Neuronal stem cell (in vitro differentiated cells): Measurements from ENCODE around the gene OR2G6.
"Not testable (repeated sequence)": the region's sequence is repeated elsewhere in the genome, so short reads cannot be mapped to it uniquely, and the experiment has no call there.

Experiments used
- DNase-seq: peaks from one replicate; pipeline ENCODE4 v3.0.0-alpha.2; 2013; ENCODE audit warnings: low spot score
- H2AFZ ChIP-seq: one replicate; pipeline ENCODE4 v1.6.1; 2013; ENCODE audit warnings: mild to moderate bottlenecking, low read length, inconsistent platforms
- H2AK5ac ChIP-seq: 2 replicates; pipeline ENCODE4 v1.6.1; 2013; ENCODE audit warnings: low read depth, mild to moderate bottlenecking, inconsistent platforms, low read length, moderate library complexity, mixed read lengths
- H2BK120ac ChIP-seq: 2 replicates; pipeline ENCODE4 v1.6.1; 2013; ENCODE audit warnings: low read depth, mild to moderate bottlenecking, inconsistent platforms, low read length, moderate library complexity, mixed read lengths
- H2BK12ac ChIP-seq: one replicate; pipeline ENCODE4 v1.6.1; 2013; ENCODE audit warnings: low read length, inconsistent platforms
- H2BK15ac ChIP-seq: 2 replicates; pipeline ENCODE4 v1.6.1; 2013; ENCODE audit warnings: mild to moderate bottlenecking, low read length, inconsistent platforms, mixed read lengths
- H2BK5ac ChIP-seq: one replicate; pipeline ENCODE4 v1.6.1; 2013; ENCODE audit warnings: inconsistent platforms, mild to moderate bottlenecking, low read length, moderate library complexity
- H3K14ac ChIP-seq: one replicate; pipeline ENCODE4 v1.6.1; 2013; ENCODE audit warnings: low read length, inconsistent platforms
- H3K18ac ChIP-seq: 2 replicates; pipeline ENCODE4 v1.6.1; 2013; ENCODE audit warnings: low read length, inconsistent platforms
- H3K23ac ChIP-seq: 2 replicates; pipeline ENCODE4 v1.6.1; 2013; ENCODE audit warnings: low read depth, mild to moderate bottlenecking, mixed read lengths, low read length, inconsistent platforms; ENCODE audit not compliant: poor library complexity
- H3K27ac ChIP-seq: replicated peaks from 3 replicates; pipeline ENCODE4 v1.5.1; 2013; ENCODE audit warnings: low read length, inconsistent platforms
- H3K27me3 ChIP-seq, 3 experiments: 2 replicates each; pipeline ENCODE4 v1.6.1; 2013; ENCODE audit warnings: low read length in 3 of 3, mild to moderate bottlenecking in 2 of 3, inconsistent platforms in 1 of 3, low read depth in 1 of 3, mixed read lengths in 1 of 3, moderate library complexity in 1 of 3; ENCODE audit not compliant: control insufficient read depth in 3 of 3, insufficient read depth in 3 of 3
- H3K36me3 ChIP-seq, 2 donors: replicated peaks in 1 of 2; 2 replicates each; pipeline ENCODE4 v1.6.1; 2013; ENCODE audit warnings: low read length in 2 of 2; ENCODE audit not compliant: control insufficient read depth in 2 of 2, insufficient read depth in 2 of 2
- H3K4ac ChIP-seq: 2 replicates; pipeline ENCODE4 v1.6.1; 2013; ENCODE audit warnings: inconsistent platforms, mild to moderate bottlenecking, low read length, moderate library complexity
- H3K4me1 ChIP-seq, 2 donors: 1 replicate in 1 of 2; 2 replicates in 1 of 2; pipeline ENCODE4 v1.6.1; 2013; ENCODE audit warnings: low read length in 2 of 2, low read depth in 1 of 2; ENCODE audit not compliant: control insufficient read depth in 2 of 2, insufficient read depth in 1 of 2
- H3K4me2 ChIP-seq: one replicate; pipeline ENCODE4 v1.6.1; 2013; ENCODE audit warnings: mild to moderate bottlenecking, low read length, inconsistent platforms; ENCODE audit not compliant: insufficient read depth, poor library complexity, severe bottlenecking
- H3K4me3 ChIP-seq, 2 donors: 2 replicates each; pipeline ENCODE4 v1.5.1; 2013; ENCODE audit warnings: low read length in 2 of 2, mild to moderate bottlenecking in 2 of 2, inconsistent platforms in 1 of 2, moderate library complexity in 1 of 2
- H3K79me1 ChIP-seq: one replicate; pipeline ENCODE4 v1.6.1; 2013; ENCODE audit warnings: low read depth, mild to moderate bottlenecking, inconsistent platforms, low read length, moderate library complexity
- H3K9ac ChIP-seq: one replicate; pipeline ENCODE4 v1.6.1; 2013; ENCODE audit warnings: mild to moderate bottlenecking, low read depth, low read length, inconsistent platforms; ENCODE audit not compliant: poor library complexity
- H3K9me3 ChIP-seq, 2 donors: replicated peaks in 1 of 2; 2 replicates each; pipeline versions ENCODE3 to v1.6.1; 2013; ENCODE audit warnings: low read length in 2 of 2, mild to moderate bottlenecking in 2 of 2, inconsistent platforms in 1 of 2, low read depth in 1 of 2, mixed read lengths in 1 of 2, moderate library complexity in 1 of 2; ENCODE audit not compliant: control insufficient read depth in 2 of 2, insufficient read depth in 1 of 2
- H4K8ac ChIP-seq: one replicate; pipeline ENCODE4 v1.6.1; 2013; ENCODE audit warnings: low read depth, mild to moderate bottlenecking, inconsistent platforms, low read length, moderate library complexity
- H4K91ac ChIP-seq: one replicate; pipeline ENCODE4 v1.6.1; 2013; ENCODE audit warnings: low read length, low read depth, mild to moderate bottlenecking, inconsistent platforms; ENCODE audit not compliant: poor library complexity
- WGBS, 2 donors: extraction: QIAGEN DNeasy Blood & Tissue Kit; methylation state at CpG; one replicate each; pipeline ENCODE4 v1.1.7; 2013; ENCODE audit warnings: missing lambda C conversion rate in 2 of 2, mixed read lengths in 1 of 2; ENCODE audit not compliant: insufficient read length in 2 of 2, insufficient replicate concordance in 1 of 2; ENCODE audit errors: extremely low coverage in 2 of 2; 5-methylcytosine and 5-hydroxymethylcytosine counted together

Gene OR2G6

DNA sequence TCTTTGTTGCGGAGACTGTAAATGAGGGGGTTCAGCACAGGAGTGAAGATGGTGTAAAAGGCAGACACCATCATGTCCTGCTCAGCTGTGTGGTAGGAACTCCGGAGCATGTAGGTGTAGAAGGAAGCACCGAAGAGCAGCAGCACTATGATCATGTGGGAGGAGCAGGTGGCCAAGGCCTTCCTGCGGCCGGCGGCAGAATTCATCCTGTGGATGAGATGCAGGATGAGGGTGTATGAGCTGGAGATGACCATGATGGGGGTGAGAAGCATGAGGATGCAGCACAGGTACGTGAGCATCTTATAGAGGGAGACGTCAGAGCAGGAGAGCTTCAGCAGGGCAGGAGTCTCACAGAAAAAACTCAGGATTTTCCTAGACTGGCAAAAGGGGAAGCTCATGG lies 66.0 kb downstream of the OR2G6 start:
- not testable (repeated sequence) for H3K79me1 ChIP-seq, H4K91ac ChIP-seq, H3K18ac ChIP-seq, H2BK15ac ChIP-seq, H2BK5ac ChIP-seq, H3K9ac ChIP-seq, H3K4ac ChIP-seq, H3K23ac ChIP-seq, H4K8ac ChIP-seq, H3K36me3 ChIP-seq, DNase-seq, H2BK12ac ChIP-seq, H3K4me3 ChIP-seq, H2AFZ ChIP-seq, H2AK5ac ChIP-seq, H3K9me3 ChIP-seq, H3K27me3 ChIP-seq, H3K14ac ChIP-seq, H3K4me1 ChIP-seq, H3K4me2 ChIP-seq, H3K27ac ChIP-seq, H2BK120ac ChIP-seq
- WGBS, 2 donors: no CpG with 5 or more reads among the region's 8 CpGs

DNA sequence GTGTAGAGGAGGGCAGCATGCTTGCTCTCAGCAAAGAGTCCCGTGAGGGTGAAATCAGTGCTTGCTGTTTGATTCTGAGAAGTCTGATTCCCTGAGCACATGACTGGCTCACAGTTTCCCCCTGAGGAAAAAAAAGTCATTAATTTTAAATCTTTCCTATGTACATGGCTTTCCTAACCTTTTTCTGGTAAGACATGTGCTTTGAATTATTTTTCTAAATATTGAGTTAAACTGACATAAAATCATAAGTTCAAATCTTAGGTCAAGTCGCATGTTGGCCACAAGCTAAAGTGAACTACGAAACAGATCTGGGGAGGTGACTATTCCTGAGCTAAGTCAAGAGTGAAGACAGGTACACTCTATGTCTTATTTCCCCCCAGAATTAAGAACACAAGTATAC lies 66.8 kb downstream of the OR2G6 start, which contains the start of gene OR2T34:
OR2T34 (minus strand) TSS at position 101 of the 400 bp plus-strand sequence; CDS start at position 101, 0 bp downstream.
- not testable (repeated sequence) for H3K18ac ChIP-seq, H3K9me3 ChIP-seq, H3K14ac ChIP-seq, H2AK5ac ChIP-seq, DNase-seq, H3K27me3 ChIP-seq, H3K4me3 ChIP-seq, H2BK120ac ChIP-seq, H2BK15ac ChIP-seq, H3K23ac ChIP-seq, H2BK12ac ChIP-seq, H3K4ac ChIP-seq, H3K4me1 ChIP-seq, H4K8ac ChIP-seq, H3K79me1 ChIP-seq, H3K36me3 ChIP-seq, H4K91ac ChIP-seq, H3K4me2 ChIP-seq, H2BK5ac ChIP-seq, H3K9ac ChIP-seq, H3K27ac ChIP-seq, H2AFZ ChIP-seq
- no CpG with 5 or more reads among the region's 3 CpGs for WGBS, 2 donors

DNA sequence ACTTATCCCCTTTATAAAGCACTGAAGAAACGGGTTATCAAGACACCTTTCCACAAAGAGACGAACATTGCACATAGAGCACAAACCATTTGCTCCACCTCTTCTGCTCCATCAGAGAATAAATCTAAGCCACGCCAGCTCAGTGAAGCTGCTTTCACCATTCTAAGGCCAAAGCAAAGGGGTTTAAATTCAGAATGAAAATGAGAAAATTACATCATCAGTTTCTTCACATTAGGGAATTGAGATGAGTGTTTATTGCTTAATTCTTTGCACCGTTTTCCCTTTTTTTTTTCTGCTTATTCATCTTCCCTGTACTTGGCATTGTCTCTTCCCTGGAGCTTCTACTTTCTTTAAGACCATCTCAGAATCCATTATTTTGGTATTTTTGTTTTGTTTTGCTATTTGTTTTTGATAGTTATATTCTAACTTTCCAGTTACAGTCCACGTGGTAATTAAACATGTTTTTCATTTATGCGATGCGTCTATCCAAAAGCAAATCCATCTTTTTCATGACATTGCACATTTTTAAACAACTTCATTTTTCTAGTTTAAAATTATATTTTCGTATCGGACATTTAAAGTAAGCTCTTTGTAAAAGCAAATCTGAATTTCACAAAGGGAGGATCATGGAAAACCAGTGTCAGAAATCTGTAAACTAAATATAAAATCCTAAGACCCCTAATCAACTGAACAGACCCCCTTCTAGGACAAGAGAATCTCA lies 68.5 kb downstream of the OR2G6 start:
- Histone ChIP-seq H3K27me3 (no peaks in the 10 kb centered on the region), H2BK12ac (no peak overlapping the region), H4K8ac (no peak overlapping the region), H3K9me3 (peaks cover 0 to 3% of the 10 kb centered on the region in 2 donors), H2BK120ac (no peak overlapping the region), H3K4me1 (no peaks in the 10 kb centered on the region), H2BK5ac (no peak overlapping the region), H3K27ac (no peak overlapping the region), H3K23ac (no peak overlapping the region), H3K4ac (no peak overlapping the region), H4K91ac (no peak overlapping the region), H2AFZ (no peak overlapping the region), H3K14ac (no peak overlapping the region), H3K18ac (no peak overlapping the region), H3K79me1 (no peaks in the 10 kb centered on the region), H3K9ac (no peak overlapping the region), H3K36me3 (no peaks in the 10 kb centered on the region), H3K4me3 (no peak overlapping the region), H2BK15ac (no peak overlapping the region), H3K4me2 (no peak overlapping the region), H2AK5ac (no peak overlapping the region)
- WGBS, 2 donors: no CpG with 5 or more reads among the region's 9 CpGs
- no peak for DNase-seq
